Measurements from ENCODE around the gene ADAMTSL3.
"Not testable (repeated sequence)": the region's sequence is repeated elsewhere in the genome, so short reads cannot be mapped to it uniquely, and the experiment has no call there.

- TF ChIP-seq CTCF (conservative IDR thresholded peaks at IDR 0.05; ENCODE audit: low read length); EZH2phosphoT487 (IDR thresholded peaks at IDR 0.05; ENCODE audit: borderline replicate concordance): not testable (repeated sequence)
Measured at GRCh38 chr15:84068674-84069073, 414.8 kb downstream of the ADAMTSL3 start.
